Measurements from ENCODE around the gene ARL13A.
"Not testable (repeated sequence)": the region's sequence is repeated elsewhere in the genome, so short reads cannot be mapped to it uniquely, and the experiment has no call there.

ARL13A gene

GRCh38 chrX:100976211-100976610, 6.7 kb downstream of the ARL13A start:
- H3K27ac ChIP-seq (replicated peaks): no peak overlapping the region

GRCh38 chrX:100979881-100980607, 10.5 kb downstream of the ARL13A start:
- TF ChIP-seq CTCF (IDR thresholded peaks at IDR 0.05; ENCODE audit: insufficient read depth, low read length) (no peak), POLR2AphosphoS5 (IDR thresholded peaks at IDR 0.05; ENCODE audit: low read depth) (no peak), REST (IDR thresholded peaks at IDR 0.05; ENCODE audit: insufficient replicate concordance, low read depth) (no peak), GABPA (IDR thresholded peaks at IDR 0.05; ENCODE audit: low read depth) (no peak), SPI1 (IDR thresholded peaks at IDR 0.05; ENCODE audit: borderline replicate concordance, low read depth) (no peak)
- no peak overlapping the region for H3K27ac ChIP-seq (replicated peaks)
- DNase-seq (ENCODE audit: low read depth in 1 of 2, low spot score in 1 of 2): no peak

More at GRCh38 chrX:100976211-100976610, 6.7 kb downstream of the ARL13A start:
- no peak for DNase-seq (ENCODE audit: low read depth in 1 of 2, low spot score in 1 of 2)
- Histone ChIP-seq H3K4me3 (replicated peaks; ENCODE audit: insufficient read depth, low read length) (no peak overlapping the region), H3K27me3 (ENCODE audit: insufficient read depth, poor library complexity, severe bottlenecking) (no peaks in the 10 kb centered on the region)
- TF ChIP-seq CTCF (IDR thresholded peaks at IDR 0.05; ENCODE audit: insufficient read depth, low read length): no peak
- no peak for TF ChIP-seq SPI1 (IDR thresholded peaks at IDR 0.05; ENCODE audit: borderline replicate concordance, low read depth)
- TF ChIP-seq POLR2AphosphoS5 (IDR thresholded peaks at IDR 0.05; ENCODE audit: low read depth): no peak
- TF ChIP-seq GABPA (IDR thresholded peaks at IDR 0.05; ENCODE audit: low read depth): no peak
- TF ChIP-seq REST (IDR thresholded peaks at IDR 0.05; ENCODE audit: insufficient replicate concordance, low read depth): no peak

GRCh38 chrX:100980608-100981497, 11.3 kb downstream of the ARL13A start:
- no peak for DNase-seq (ENCODE audit: low read depth in 1 of 2, low spot score in 1 of 2)
- H3K4me3 ChIP-seq (replicated peaks; ENCODE audit: insufficient read depth, low read length): no peak overlapping the region
- no peak overlapping the region for H3K27ac ChIP-seq (replicated peaks)
- no peaks in the 10 kb centered on the region for H3K27me3 ChIP-seq (ENCODE audit: insufficient read depth, poor library complexity, severe bottlenecking)
- TF ChIP-seq POLR2AphosphoS5 (IDR thresholded peaks at IDR 0.05; ENCODE audit: low read depth) (no peak), CTCF (IDR thresholded peaks at IDR 0.05; ENCODE audit: insufficient read depth, low read length) (no peak), REST (IDR thresholded peaks at IDR 0.05; ENCODE audit: insufficient replicate concordance, low read depth) (no peak), SPI1 (IDR thresholded peaks at IDR 0.05; ENCODE audit: borderline replicate concordance, low read depth) (no peak), GABPA (IDR thresholded peaks at IDR 0.05; ENCODE audit: low read depth) (no peak)

More at GRCh38 chrX:100979881-100980607, 10.5 kb downstream of the ARL13A start:
- Histone ChIP-seq H3K27me3 (ENCODE audit: insufficient read depth, poor library complexity, severe bottlenecking) (no peaks in the 10 kb centered on the region), H3K4me3 (replicated peaks; ENCODE audit: insufficient read depth, low read length) (no peak overlapping the region)

GRCh38 chrX:100981498-100981845, 12.0 kb downstream of the ARL13A start:
- H3K4me3 ChIP-seq (replicated peaks; ENCODE audit: insufficient read depth, low read length); H3K27me3 ChIP-seq (ENCODE audit: insufficient read depth, poor library complexity, severe bottlenecking); H3K27ac ChIP-seq (replicated peaks); DNase-seq (ENCODE audit: low read depth in 1 of 2, low spot score in 1 of 2): not testable (repeated sequence)
